ENCODE results near the gene STRIP2.
"Not testable (repeated sequence)": the region's sequence is repeated elsewhere in the genome, so short reads cannot be mapped to it uniquely, and the experiment has no call there.

The STRIP2 gene

DNA sequence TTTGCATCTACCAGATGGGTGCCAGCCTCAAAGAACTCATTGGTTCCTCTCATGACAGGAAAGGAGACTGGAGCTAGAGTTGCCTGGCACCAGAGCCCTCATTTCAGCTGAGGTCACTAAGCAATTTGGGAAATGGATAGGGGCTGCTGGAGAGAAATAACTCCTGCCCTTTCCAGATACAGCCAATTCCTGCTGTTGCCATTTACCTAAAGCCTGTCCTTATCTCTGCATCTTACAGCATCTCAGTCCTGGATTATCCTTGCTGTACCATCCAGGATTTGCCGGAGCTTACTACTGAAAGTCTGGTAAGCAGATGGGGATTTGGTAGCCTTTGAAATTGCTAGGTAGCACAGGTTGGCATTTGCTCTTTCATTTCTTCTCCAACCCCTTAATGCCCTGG, 36.2 kb downstream of the STRIP2 start:
- H3K36me3 ChIP-seq (replicated peaks), result peaks cover 15% of the 10 kb centered on the region
- H3K9me3 ChIP-seq, result no peaks in the 10 kb centered on the region; the same call in 1 of the 2 replicates
- H3K4me3 ChIP-seq, result no peak overlapping the region
- H3K27me3 ChIP-seq (ENCODE audit: low read depth), result no peaks in the 10 kb centered on the region
- in situ Hi-C loops (cut with MboI; ENCODE audit: low sequenced_read_pairs), result no loop called here
- no peaks in the 10 kb centered on the region; the same call in 1 of the 2 replicates for H3K4me1 ChIP-seq
- no peak for DNase-seq (ENCODE audit: low spot score in 2 of 2)

DNA sequence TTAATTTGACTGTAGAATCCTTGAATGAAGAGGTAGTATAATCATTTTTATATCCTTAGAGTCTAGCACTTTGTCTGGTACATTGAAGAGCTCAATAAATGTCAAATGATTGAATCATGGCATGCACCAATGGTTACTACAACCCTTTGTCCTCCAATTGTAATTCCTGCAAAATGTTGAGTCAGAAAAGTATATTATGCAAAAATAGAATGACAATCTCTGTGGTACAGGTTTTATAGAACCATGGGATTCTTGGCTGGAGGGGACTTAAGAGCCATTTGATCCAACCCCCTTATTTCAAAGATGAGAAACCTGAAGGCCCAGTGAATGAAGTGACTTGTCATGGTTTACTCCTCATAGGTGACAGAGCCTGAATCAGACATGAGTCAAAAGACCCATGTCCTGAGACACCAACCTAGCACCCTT, 37.2 kb downstream of the STRIP2 start:
- in situ Hi-C loops (cut with MboI; ENCODE audit: low sequenced_read_pairs), result no loop called here

DNA sequence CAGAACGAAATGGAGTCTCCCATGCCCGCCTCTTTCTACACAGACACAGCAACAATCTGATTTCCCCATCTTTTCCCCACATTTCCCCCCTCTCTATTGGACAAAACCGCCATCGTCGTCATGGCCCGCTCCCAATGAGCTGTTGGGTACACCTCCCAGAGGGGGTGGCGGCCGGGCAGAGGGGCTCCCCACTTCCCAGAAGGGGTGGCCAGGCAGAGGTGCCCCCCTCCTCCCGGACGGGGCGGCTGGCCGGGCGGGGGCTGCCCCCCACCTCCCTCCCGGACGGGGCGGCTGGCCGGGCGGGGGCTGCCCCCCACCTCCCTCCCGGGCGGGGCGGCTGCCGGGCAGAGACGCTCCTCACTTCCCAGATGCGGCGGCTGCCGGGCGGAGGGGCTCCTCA, 41.7 kb downstream of the STRIP2 start:
- H3K9me3 ChIP-seq; H3K4me3 ChIP-seq; H3K36me3 ChIP-seq (replicated peaks); H3K27me3 ChIP-seq (ENCODE audit: low read depth); H3K4me1 ChIP-seq; DNase-seq (ENCODE audit: low spot score in 2 of 2): not testable (repeated sequence)
- in situ Hi-C loops (cut with MboI; ENCODE audit: low sequenced_read_pairs), result loop anchor here (25.0 kb wide), 1 partner anchor 536 kb away; no protein-coding TSS in a partner anchor

More for the DNA sequence above, 37.2 kb downstream of the STRIP2 start:
- no peaks in the 10 kb centered on the region; the same call in 1 of the 2 replicates for H3K9me3 ChIP-seq
- H3K4me1 ChIP-seq, result no peaks in the 10 kb centered on the region; the same call in 1 of the 2 replicates
- peaks cover 12% of the 10 kb centered on the region for H3K36me3 ChIP-seq (replicated peaks)
- no peaks in the 10 kb centered on the region for H3K27me3 ChIP-seq (ENCODE audit: low read depth)
- no peak overlapping the region for H3K4me3 ChIP-seq
- DNase-seq (ENCODE audit: low spot score in 2 of 2), result no peak

DNA sequence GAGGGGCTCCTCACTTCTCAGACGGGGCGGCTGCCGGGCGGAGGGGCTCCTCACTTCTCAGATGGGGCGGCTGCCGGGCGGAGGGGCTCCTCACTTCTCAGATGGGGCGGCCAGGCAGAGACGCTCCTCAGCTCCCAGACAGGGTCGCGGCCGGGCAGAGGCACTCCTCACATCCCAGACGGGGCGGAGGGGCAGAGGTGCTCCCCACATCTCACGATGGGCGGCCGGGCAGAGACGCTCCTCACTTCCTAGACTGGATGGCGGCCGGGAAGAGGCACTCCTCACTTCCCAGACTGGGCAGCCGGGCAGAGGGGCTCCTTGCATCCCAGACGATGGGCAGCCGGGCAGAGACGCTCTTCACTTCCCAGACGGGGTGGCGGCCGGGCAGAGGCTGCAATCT, 42.2 kb downstream of the STRIP2 start:
- in situ Hi-C loops (cut with MboI; ENCODE audit: low sequenced_read_pairs), result loop anchor here (25.0 kb wide), 1 partner anchor 536 kb away; no protein-coding TSS in a partner anchor

DNA sequence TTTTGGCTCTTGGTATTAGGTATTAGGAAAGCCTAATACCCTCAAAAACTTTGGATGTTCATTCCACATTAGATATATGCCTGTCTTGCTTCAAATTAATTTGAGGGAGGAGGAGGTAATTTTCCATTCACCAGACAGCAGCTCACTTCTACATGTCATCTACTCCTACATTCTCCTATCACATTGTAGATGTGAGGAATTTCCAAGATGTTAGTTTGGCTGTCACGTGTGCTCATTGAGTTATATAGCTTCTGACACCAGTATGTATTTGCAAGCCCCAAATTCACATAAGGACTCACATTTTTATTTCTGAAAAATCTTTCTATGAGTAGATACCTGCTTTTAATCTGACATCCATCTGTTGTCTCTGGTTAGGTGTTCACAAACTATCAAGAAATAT, 45.6 kb downstream of the STRIP2 start:
- Histone ChIP-seq H3K9me3 (no peaks in the 10 kb centered on the region; the same call in 1 of the 2 replicates), H3K27me3 (ENCODE audit: low read depth) (no peaks in the 10 kb centered on the region), H3K36me3 (replicated peaks) (peaks cover 24% of the 10 kb centered on the region; the same call in 1 of the 2 replicates), H3K4me1 (no peaks in the 10 kb centered on the region; the same call in 1 of the 2 replicates), H3K4me3 (no peak overlapping the region)
- in situ Hi-C loops (cut with MboI; ENCODE audit: low sequenced_read_pairs), result loop anchor here (25.0 kb wide), 1 partner anchor 532 kb away; no protein-coding TSS in a partner anchor
- DNase-seq (ENCODE audit: low spot score in 2 of 2), result no peak

More for the DNA sequence above, 42.2 kb downstream of the STRIP2 start:
- H3K4me1 ChIP-seq; H3K27me3 ChIP-seq (ENCODE audit: low read depth); DNase-seq (ENCODE audit: low spot score in 2 of 2); H3K4me3 ChIP-seq; H3K9me3 ChIP-seq: not testable (repeated sequence)
- H3K36me3 ChIP-seq (replicated peaks), result peaks cover 11% of the 10 kb centered on the region; the same call in 1 of the 2 replicates

DNA sequence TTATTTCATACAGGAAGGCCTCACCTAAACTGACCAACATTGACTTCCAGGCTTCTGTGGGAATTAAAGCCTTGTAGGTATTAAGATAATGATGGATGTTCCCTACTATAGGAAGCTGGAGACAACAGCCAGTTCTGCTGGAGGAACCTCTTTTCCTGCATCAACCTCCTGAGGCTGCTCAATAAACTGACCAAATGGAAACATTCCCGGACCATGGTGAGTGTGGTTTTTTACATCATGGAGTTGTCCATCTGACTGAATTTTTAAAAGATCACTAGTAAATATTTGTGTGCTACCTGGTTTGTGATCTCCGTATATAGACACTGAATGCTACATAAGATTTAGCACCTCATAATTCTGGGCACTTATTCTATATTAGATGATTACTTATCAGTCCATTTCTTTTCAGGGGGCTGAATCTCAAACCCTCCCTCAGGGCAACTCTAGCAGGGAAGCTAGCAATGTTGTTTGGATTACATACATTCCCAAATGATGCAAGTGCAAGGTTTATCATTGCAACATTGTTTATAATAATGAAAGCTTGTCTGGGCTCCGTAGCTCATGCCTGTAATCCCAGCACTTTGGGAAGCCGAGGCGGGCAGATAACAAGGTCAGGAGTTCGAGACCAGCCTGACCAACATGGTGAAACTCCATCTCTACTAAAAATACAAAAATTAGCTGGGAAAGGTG, 46.6 kb downstream of the STRIP2 start:
- Histone ChIP-seq H3K9me3 (no peaks in the 10 kb centered on the region; the same call in 1 of the 2 replicates), H3K4me3 (no peak overlapping the region), H3K36me3 (replicated peaks) (peaks cover 27% of the 10 kb centered on the region; the same call in 1 of the 2 replicates), H3K4me1 (no peaks in the 10 kb centered on the region), H3K27me3 (ENCODE audit: low read depth) (no peaks in the 10 kb centered on the region)
- in situ Hi-C loops (cut with MboI; ENCODE audit: low sequenced_read_pairs), result loop anchor here (25.0 kb wide), 1 partner anchor 531 kb away; no protein-coding TSS in a partner anchor
- DNase-seq (ENCODE audit: low spot score in 2 of 2), result no peak

DNA sequence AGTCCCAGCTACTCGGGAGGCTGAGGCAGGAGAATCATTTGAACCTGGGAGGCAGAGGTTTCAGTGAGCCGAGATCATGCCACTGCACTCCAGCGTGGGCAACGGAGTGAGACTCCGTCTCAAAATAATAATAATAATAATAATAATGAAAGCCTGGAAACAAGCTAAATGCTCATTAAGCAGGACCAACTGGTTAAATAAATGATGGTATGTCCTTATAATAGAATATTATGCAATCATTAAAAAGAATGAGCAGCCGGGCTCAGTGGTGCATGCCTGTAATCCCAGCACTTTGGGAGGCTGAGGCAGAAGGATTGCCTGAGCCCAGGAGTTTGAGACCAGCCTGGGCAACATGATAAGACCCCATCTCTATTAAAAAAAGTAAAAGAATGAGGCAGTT, 47.1 kb downstream of the STRIP2 start:
- in situ Hi-C loops (cut with MboI; ENCODE audit: low sequenced_read_pairs), result loop anchor here (25.0 kb wide), 1 partner anchor 531 kb away; no protein-coding TSS in a partner anchor
- not testable (repeated sequence) for H3K4me1 ChIP-seq; H3K27me3 ChIP-seq (ENCODE audit: low read depth); H3K4me3 ChIP-seq; DNase-seq (ENCODE audit: low spot score in 2 of 2); H3K9me3 ChIP-seq
- H3K36me3 ChIP-seq (replicated peaks), result peaks cover 32% of the 10 kb centered on the region; the same call in 1 of the 2 replicates

DNA sequence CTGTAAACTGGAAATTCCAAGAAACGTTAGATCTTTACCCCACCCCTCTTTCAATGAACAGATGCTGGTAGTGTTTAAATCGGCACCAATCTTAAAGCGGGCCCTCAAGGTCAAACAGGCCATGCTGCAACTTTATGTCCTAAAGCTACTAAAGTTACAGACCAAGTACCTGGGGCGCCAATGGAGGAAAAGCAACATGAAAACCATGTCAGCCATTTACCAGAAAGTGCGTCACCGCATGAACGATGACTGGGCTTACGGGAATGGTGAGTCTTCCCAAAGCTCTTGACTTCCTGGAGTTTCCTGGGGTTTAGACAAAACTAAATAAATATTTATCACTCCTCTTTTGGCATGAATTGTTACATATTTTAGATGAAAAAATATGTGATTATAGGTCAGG, 48.5 kb downstream of the STRIP2 start:
- no peak for DNase-seq (ENCODE audit: low spot score in 2 of 2)
- H3K9me3 ChIP-seq, result no peaks in the 10 kb centered on the region; the same call in 1 of the 2 replicates
- no peak overlapping the region for H3K4me3 ChIP-seq
- in situ Hi-C loops (cut with MboI; ENCODE audit: low sequenced_read_pairs), result loop anchor here (25.0 kb wide), 1 partner anchor 530 kb away; no protein-coding TSS in a partner anchor
- peaks cover 32% of the 10 kb centered on the region; the same call in 1 of the 2 replicates for H3K36me3 ChIP-seq (replicated peaks)
- H3K4me1 ChIP-seq, result no peaks in the 10 kb centered on the region
- H3K27me3 ChIP-seq (ENCODE audit: low read depth), result no peaks in the 10 kb centered on the region

DNA sequence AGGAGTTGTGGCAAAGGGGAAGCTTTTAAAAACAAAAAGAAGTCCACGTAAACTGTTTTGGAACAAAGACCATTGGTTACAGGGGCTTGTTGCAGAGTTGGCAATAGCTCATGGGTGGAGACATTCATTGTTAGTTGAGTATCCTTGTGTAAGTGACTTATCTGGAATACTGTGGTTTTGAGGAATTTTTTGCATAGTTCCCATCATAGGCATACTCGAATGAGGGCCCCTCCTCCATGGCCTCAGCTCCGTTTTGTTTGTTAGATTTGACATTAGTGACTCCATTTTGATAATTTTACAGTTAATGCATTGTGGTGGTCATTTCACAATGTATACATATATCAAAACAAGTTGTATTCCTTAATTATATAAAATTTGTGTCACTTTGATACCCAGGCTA, 55.3 kb downstream of the STRIP2 start:
- H3K27me3 ChIP-seq (ENCODE audit: low read depth), result no peaks in the 10 kb centered on the region
- in situ Hi-C loops (cut with MboI; ENCODE audit: low sequenced_read_pairs), result loop anchor here (25.0 kb wide), 1 partner anchor 523 kb away; no protein-coding TSS in a partner anchor
- H3K36me3 ChIP-seq (replicated peaks), result peaks cover 14% of the 10 kb centered on the region; the same call in 1 of the 2 replicates
- no peaks in the 10 kb centered on the region for H3K4me1 ChIP-seq
- H3K9me3 ChIP-seq, result no peaks in the 10 kb centered on the region
- no peak overlapping the region for H3K4me3 ChIP-seq
- DNase-seq (ENCODE audit: low spot score in 2 of 2), result no peak

DNA sequence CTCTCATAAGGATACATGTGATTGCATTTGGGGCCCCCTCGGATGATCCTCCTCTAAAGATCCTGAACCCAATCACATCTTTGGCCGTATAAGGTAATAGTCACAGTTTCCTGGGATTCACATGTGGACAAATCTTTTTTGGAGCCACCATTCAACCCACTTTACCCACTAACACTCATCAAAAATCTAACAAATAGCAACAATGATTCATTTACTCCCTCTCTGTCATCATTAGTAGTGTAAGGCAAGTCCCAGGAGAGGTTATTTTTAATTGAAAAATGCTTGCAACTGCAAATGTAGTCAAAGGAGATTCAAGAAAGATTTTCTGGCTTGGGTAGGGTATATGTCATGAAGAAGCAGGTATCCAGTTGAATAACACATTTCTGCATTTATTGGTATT, 58.2 kb downstream of the STRIP2 start:
- no peaks in the 10 kb centered on the region for H3K9me3 ChIP-seq
- H3K4me3 ChIP-seq, result no peak overlapping the region
- no peaks in the 10 kb centered on the region; the same call in 1 of the 2 replicates for H3K36me3 ChIP-seq (replicated peaks)
- H3K4me1 ChIP-seq, result peaks cover 8% of the 10 kb centered on the region
- DNase-seq (ENCODE audit: low spot score in 2 of 2), result no peak
- in situ Hi-C loops (cut with MboI; ENCODE audit: low sequenced_read_pairs), result loop anchor here (25.0 kb wide), 1 partner anchor 520 kb away; no protein-coding TSS in a partner anchor
- no peaks in the 10 kb centered on the region for H3K27me3 ChIP-seq (ENCODE audit: low read depth)

DNA sequence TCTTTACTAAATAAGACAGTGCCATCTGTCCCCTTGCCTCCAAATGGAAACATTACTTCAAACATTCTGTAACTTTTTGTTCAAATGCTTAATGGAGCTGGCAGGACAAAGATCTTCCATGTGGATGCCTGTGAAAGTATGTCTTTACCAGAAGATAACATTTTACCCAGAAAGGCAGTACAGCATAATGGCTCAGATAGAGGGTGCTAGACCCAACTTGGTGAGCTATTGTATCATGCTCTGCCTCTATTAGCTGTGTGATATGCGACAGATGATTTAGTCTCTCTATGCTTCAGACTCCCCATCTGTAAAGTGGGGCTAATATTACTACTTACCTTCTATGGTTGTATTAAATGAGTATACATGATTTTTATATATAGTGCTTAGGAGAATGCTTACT, 59.3 kb downstream of the STRIP2 start:
- H3K4me3 ChIP-seq, result no peak overlapping the region
- DNase-seq (ENCODE audit: low spot score in 2 of 2), result no peak
- H3K27me3 ChIP-seq (ENCODE audit: low read depth), result no peaks in the 10 kb centered on the region
- in situ Hi-C loops (cut with MboI; ENCODE audit: low sequenced_read_pairs), result loop anchor here (25.0 kb wide), 1 partner anchor 519 kb away; no protein-coding TSS in a partner anchor
- H3K36me3 ChIP-seq (replicated peaks), result no peaks in the 10 kb centered on the region; the same call in 1 of the 2 replicates
- H3K4me1 ChIP-seq, result peaks cover 8% of the 10 kb centered on the region
- no peaks in the 10 kb centered on the region for H3K9me3 ChIP-seq

DNA sequence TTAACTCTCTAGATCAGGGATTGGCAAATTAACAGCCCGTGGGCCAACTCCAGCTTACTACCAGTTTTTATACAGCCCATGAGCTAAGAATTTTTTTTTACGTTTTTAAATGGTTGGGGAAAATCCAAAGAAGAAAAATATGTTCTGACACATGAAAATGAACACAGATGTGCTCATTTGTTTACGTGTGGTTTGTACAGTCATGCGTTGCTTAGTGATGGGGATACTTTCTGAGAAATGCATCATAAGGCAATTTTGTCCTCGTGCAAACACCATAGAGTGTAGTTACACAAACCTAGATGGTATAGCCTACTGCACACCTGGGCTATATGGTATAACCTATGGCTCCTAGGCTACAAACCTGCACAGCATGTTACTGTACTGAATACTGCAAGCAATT, 59.8 kb downstream of the STRIP2 start:
- DNase-seq (ENCODE audit: low spot score in 2 of 2), result no peak
- Histone ChIP-seq H3K9me3 (no peaks in the 10 kb centered on the region), H3K36me3 (replicated peaks) (no peaks in the 10 kb centered on the region; the same call in 1 of the 2 replicates), H3K27me3 (ENCODE audit: low read depth) (no peaks in the 10 kb centered on the region), H3K4me1 (peaks cover 8% of the 10 kb centered on the region), H3K4me3 (no peak overlapping the region)
- in situ Hi-C loops (cut with MboI; ENCODE audit: low sequenced_read_pairs), result loop anchor here (25.0 kb wide), 1 partner anchor 518 kb away; no protein-coding TSS in a partner anchor

DNA sequence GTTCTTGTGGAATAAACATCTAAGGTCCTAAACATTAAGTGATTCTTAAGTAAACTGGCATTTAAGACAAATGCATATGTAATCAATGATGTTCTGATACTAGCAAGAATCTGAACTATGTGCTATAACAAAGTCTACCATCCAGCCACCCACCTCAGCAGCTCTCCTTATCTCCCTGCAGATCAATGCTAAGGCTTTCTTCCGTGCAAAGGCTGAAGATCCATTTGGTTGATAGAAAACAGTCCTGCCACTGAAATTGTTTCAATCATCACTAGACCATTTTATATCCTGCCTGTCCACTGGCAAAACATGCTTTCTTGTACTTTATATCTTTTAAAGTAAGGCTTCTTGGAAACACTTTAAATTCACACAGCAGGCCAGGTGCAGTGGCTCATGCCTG, 61.8 kb downstream of the STRIP2 start:
- Histone ChIP-seq H3K4me3 (no peak overlapping the region), H3K4me1 (peaks cover 8% of the 10 kb centered on the region), H3K27me3 (ENCODE audit: low read depth) (no peaks in the 10 kb centered on the region), H3K9me3 (no peaks in the 10 kb centered on the region), H3K36me3 (replicated peaks) (no peaks in the 10 kb centered on the region)
- in situ Hi-C loops (cut with MboI; ENCODE audit: low sequenced_read_pairs), result loop anchor here (25.0 kb wide), 1 partner anchor 516 kb away; no protein-coding TSS in a partner anchor
- no peak for DNase-seq (ENCODE audit: low spot score in 2 of 2)

DNA sequence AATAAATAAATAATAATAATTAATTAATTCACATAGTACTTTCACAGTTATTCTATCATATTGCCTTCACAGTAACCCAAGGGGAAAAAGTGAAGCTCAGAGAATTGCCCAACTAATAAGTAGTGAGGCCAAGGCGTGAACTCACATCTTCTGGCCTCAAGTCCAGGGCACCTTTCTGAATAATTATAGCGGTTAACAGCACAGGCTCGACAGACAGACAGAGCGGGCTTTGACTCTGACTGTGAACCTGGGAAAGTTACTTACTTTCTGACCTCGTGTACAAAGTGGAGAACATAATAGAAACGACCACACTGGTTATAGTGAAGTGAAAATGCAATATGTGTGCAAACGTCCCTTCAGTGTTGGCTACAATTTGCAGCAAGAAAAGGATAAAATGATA, 62.4 kb downstream of the STRIP2 start:
- H3K36me3 ChIP-seq (replicated peaks), result no peaks in the 10 kb centered on the region

More for the DNA sequence above, 62.4 kb downstream of the STRIP2 start:
- DNase-seq (ENCODE audit: low spot score in 2 of 2), result no peak
- peaks cover 8% of the 10 kb centered on the region for H3K4me1 ChIP-seq
- H3K4me3 ChIP-seq, result no peak overlapping the region
- H3K9me3 ChIP-seq, result no peaks in the 10 kb centered on the region
- no peaks in the 10 kb centered on the region for H3K27me3 ChIP-seq (ENCODE audit: low read depth)
- in situ Hi-C loops (cut with MboI; ENCODE audit: low sequenced_read_pairs), result loop anchor here (25.0 kb wide), 1 partner anchor 516 kb away; no protein-coding TSS in a partner anchor
